Left colon (tissue), 2 donors: Measurements from ENCODE around the gene ZNF316. TPM values are rescaled to one million over a fixed set of nuclear protein-coding genes. Genes with fewer than 3 reads are reported as not detected.

Experiments used
- ATAC-seq: fragments of 200-7000 bp; cut with Tn5 transposase; one replicate; pipeline ENCODE4 v1.9.1; 2020; ENCODE audit warnings: mild to moderate bottlenecking, moderate library complexity
- DNase-seq, 2 donors: peaks; one replicate each; pipeline ENCODE4 v3.0.0-alpha.2; 2020
- intact Hi-C, 2 donors: fragments of 100-400 bp; cut with DNase I in 1 of 2; cut with micrococcal nuclease in 1 of 2; formaldehyde crosslinking; loops; one replicate each; pipeline versions ENCODE4 v1.11.2 to v1.14.0; 2022; cut with DNase I, micrococcal nuclease
- long read RNA-seq: library from polyadenylated mRNA; unstranded; transcript quantifications from one replicate; pipeline ENCODE4 v2.0.0, GENCODE V29; 2021
- total RNA-seq, 2 donors: library from RNA; stranded (reverse); fragmentation: NEBNext Ultra II Directional; extraction: Animal tissue kit (Norgen Biotek cat#: 25700); gene quantifications; one replicate each; pipeline ENCODE4 v1.2.1, GENCODE V29; 2021
- donor health status: DM: no; HTN: no; CAD: no.
- donor health status: DM: yes; HTN: yes; CAD: no.

The ZNF316 gene
- total RNA-seq: 10 to 100 TPM; 19.0 to 21.1 TPM
- long read RNA-seq, partial matches to known transcripts: 0 of 13 reads
- long read RNA-seq, other reads (novel, unspliced or antisense): 13 of 13 reads

GRCh38 chr7:6636741-6637543 is at the start of gene ZNF316:
Gene ZNF316 (plus strand): TSS chr7:6637318. CDS start chr7:6642410, 5,092 bp downstream.
- peak; percentile 90 for ATAC-seq
- peak in 1 of 2 donors; percentile 72 for DNase-seq
- intact Hi-C loops: no loop called here

- ATAC-seq (no peak), DNase-seq (no peak)
- intact Hi-C loops: no loop called here
Observed at GRCh38 chr7:6588566-6588965, 48.6 kb upstream of the ZNF316 start.

DNA sequence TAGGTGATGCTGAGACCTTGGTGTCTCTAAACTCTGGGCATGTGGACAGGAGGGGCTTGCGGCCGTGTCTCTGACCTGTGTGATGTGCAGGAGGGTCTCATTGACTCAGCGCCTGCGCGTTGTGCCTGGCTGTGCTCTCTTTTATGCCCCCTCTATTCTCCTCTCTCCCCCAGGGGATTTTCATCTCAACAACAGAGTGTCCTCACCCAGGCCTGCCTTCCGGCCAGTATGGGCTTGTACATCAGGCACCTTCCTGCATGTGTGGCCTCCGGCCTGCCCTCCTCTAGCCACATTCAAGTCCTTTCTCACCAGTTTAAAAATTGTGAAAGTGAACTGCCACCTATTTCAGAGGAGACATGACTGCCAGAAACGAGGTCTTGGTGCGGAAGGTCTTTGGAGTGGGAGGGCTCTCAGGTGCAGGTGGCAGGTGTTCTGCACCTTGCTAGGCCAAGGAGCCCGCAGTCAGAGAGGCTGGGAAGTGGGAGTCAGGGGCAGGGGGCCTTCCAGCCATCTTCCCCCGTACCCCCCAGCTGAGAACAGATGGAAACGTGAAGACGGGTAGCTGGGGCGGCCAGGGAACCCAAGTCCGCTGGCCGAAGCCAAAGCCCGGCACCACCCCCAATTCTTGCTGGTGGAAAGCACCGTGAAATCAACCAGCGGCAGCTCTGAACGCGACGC is 47.8 kb upstream of the ZNF316 start:
- no peak for ATAC-seq
- intact Hi-C loops: no loop called here
- DNase-seq: no peak

DNA sequence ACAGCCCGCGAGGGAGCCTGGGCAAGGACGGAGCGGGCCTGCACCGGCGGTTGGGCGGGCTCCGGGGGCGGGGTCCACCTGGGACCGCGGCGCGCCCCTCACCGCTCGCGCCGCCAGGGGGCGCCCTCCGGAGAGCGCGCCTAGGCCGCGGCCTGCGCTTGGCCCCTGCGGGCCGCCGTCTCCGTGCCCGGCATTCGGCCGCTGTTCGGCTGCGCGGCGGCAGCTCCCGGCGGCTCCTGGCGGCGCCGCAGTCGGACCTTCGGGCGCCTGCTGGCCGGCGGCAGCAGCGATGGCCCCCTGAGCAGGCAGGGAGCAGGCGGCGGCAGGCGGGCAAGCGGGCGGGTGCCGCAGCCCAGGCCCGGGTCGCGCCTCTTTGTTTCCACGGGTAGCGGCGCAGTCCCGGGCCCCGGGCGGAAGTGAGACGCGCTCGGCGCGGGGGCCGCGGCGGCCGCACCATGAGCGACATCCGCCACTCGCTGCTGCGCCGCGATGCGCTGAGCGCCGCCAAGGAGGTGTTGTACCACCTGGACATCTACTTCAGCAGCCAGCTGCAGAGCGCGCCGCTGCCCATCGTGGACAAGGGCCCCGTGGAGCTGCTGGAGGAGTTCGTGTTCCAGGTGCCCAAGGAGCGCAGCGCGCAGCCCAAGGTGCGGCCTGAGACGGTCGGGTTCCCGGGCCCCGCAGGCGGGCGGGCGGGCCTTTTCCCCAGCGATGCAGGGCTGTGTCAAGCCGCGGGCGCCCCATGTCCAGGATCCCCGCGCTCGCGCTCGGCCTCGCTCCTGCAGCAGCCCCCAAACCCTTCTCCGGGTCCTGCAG is 47.1 kb upstream of the ZNF316 start, which contains the start of gene INTS15:
Gene INTS15, plus strand, starts transcription at position 193 of the 816 bp plus-strand sequence. Its CDS starts 263 bp downstream, at position 456.
- DNase-seq (peak; percentile 55 to 86), ATAC-seq (peak; percentile 87)
- intact Hi-C loops: no loop called here

DNA sequence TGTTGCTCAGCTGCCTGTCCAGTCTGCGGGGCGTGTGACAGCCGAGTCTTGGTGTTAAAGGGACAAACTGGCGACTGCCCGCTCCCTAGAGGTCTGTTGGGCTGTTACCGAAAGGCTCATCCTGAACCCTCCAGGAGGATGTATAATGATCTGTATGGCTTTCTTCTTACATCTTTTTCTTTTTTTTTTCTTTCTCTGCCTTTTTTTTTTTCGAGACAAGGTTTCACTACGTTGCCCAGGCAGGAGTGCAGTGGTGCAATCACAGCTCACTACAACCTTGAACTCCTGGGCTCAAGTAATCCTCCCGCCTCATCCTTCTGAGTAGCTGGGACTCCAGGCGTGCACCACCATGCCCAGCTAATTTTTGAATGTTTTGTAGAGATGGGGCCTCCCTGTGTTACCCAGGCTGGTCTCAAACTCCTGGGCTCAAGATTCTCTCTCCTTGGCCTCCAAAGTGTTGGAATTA is 46.4 kb upstream of the ZNF316 start:
- ATAC-seq: peak; percentile 46

GRCh38 chr7:6600093-6600492 is 37.0 kb upstream of the ZNF316 start:
- ATAC-seq (no peak), DNase-seq (no peak)
- intact Hi-C loops: no loop called here

More for the DNA sequence above, 46.4 kb upstream of the ZNF316 start:
- no peak for DNase-seq
- intact Hi-C loops: no loop called here

DNA sequence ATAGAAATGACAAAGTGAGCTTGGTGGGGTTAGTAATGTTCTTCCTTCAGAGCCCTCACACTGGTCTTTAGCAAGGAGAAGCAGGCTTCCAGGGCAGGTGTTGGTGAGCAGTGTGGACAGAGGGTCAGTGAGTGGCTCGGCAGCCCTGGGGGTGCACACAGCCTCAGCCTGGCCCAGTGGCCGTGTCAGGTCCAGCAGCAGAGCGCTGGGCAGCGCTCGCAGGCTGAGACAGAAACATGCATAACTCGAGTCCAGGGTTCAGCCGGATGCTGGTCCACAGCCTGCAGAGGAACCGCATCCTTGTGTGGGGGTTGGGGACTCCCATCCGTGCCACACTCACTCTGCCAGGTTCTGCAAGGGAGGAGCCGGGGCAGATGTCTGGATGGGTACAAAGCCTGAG is 32.7 kb upstream of the ZNF316 start:
- DNase-seq: no peak
- ATAC-seq: no peak
- intact Hi-C loops: no loop called here

GRCh38 chr7:6606866-6607583 is 30.1 kb upstream of the ZNF316 start:
- ATAC-seq (no peak), DNase-seq (no peak)
- intact Hi-C loops: no loop called here

DNA sequence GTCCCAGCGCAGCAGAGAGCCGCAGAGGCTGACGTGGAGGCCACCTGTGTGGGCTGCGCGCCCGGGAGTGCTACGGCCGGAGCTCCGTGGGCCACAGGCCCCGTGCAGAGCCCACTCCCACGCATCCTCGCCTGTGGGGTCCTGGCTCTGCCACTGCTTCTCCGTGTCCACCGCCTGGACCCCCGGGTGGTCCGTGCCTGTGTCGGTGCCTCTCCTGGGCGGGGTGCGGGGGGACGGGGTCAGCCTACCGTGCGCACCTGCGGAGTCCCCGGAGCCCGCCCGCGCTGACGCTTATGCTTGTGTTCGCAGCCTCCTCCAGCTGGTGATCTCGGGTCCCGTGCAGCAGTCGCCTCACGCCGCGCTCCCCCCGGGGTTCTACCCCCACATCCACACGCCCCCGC is 29.5 kb upstream of the ZNF316 start:
- ATAC-seq (no peak), DNase-seq (no peak)
- intact Hi-C loops: no loop called here

DNA sequence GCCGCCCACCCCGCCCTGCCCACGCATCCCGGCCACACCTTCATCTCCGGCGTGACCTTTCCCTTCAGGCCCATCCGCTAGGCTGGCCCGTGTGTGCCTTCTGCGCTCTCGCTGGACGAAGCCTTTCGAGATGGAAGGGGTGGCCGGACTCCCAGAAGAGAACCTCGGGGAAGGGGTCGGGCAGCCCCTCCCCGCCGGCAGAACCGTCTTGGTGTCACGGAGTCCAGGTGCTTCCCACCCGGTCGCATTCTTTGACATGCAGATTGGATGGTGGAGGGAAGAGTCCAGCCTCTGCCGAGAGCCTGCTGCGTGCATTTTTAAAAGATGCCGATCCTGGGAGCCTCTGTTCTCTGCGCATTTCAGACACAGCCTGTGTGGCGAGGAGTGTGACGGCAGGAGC is 29.0 kb upstream of the ZNF316 start:
- DNase-seq (no peak), ATAC-seq (no peak)
- intact Hi-C loops: no loop called here

DNA sequence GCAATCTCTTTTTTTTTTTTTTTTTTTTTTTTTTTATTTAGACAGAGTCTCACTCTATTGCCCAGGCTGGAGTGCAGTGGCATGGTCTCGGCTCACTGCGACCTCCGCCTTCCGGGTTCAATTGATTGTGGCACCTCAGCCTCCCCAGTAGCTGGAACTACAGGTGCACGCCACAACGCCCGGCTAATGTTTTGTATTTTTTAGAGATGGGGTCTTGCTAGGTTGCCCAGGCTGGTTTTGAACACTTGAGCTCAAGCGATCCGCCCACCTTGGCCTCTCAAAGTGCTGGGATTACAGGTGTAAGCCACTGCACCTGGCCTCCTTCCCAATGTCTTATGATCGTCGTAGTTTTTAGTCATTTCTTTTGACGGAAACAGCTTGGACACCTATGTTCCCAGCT is 28.3 kb upstream of the ZNF316 start:
- ATAC-seq: no peak
- intact Hi-C loops: no loop called here
- no peak for DNase-seq

DNA sequence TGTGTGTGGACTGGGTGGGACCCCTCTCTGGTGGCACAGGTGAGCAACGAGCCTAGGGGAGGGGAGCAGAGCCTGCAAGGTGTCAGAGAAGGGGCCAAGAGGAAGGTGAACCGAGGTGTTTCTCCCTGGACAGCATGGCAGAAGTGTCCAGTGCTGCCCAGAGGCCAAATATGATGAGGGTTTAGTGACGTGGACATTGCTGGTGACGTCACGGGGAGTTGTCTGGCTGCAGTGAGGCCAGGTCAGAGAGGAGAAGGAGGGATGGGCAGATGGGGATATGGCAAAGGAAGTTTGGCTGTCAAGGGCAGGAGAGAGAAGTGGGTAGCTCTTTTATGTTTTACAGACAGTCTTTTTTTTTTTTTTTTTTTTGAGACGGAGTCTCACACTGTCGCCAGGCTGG is 24.3 kb upstream of the ZNF316 start:
- DNase-seq: no peak
- intact Hi-C loops: no loop called here
- no peak for ATAC-seq

DNA sequence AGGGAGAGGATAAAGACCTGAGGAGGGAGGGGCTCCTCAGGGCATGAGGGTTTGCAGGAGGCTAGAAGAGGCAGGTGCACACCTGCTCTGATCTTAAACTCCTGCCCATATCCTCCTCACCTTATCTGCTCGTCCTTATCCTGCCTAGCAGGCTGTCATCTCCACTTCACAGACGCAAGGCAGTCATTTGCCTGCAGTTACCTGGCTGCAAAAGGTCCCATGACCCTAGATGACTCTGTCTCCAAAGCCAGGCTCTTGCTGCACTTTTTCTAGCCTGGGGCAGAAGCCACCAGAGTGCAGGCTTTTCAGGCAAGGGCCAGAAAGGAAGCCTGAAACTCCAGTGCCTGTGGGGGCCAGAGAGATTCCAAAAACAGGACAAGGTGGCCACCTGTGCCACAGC is 23.4 kb upstream of the ZNF316 start:
- intact Hi-C loops: no loop called here
- no peak for DNase-seq
- no peak for ATAC-seq

DNA sequence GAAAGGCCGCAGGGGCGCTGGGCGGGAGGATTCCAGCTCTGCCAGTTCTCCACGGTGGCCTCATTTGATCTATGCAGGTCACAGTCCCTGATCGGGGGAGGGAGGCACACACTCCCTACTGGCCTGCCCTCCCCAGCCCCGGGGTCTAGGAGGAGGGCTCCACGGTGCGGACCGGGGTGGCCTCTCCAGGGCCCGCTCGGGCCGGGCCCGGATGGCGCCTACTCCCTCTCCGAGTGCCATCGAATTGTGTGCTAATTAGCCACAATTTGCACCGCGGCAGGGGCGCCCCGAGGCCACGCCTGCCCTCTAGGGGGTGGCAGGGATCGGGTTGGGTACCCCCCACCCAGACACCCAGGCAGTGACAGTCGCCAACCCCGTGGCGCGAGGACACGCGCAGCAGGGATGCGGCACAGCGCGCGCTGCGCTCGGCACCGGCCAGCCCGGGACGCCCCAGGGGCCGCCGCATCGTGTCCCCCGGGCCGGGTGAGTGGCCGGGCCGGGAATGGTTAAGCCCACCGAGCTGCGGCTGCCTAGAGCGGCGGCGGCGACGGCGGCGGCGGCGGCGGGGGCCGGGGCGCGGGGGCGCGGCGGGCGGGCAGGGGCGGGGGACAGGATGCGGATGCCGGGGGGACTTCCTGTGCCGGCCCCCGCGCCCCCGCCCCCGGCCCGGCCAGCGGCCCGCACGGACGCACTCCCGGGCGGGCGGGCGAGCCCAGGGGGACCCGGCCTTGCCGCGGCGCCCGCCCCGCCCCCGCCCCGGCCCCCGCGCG is 22.0 kb upstream of the ZNF316 start, which contains the start of gene ZNF853:
Gene ZNF853, plus strand, starts transcription at position 658 of the 770 bp plus-strand sequence. CDS start 565 bp downstream, outside the sequence.
- intact Hi-C loops: no loop called here
- ATAC-seq (no peak), DNase-seq (no peak)

DNA sequence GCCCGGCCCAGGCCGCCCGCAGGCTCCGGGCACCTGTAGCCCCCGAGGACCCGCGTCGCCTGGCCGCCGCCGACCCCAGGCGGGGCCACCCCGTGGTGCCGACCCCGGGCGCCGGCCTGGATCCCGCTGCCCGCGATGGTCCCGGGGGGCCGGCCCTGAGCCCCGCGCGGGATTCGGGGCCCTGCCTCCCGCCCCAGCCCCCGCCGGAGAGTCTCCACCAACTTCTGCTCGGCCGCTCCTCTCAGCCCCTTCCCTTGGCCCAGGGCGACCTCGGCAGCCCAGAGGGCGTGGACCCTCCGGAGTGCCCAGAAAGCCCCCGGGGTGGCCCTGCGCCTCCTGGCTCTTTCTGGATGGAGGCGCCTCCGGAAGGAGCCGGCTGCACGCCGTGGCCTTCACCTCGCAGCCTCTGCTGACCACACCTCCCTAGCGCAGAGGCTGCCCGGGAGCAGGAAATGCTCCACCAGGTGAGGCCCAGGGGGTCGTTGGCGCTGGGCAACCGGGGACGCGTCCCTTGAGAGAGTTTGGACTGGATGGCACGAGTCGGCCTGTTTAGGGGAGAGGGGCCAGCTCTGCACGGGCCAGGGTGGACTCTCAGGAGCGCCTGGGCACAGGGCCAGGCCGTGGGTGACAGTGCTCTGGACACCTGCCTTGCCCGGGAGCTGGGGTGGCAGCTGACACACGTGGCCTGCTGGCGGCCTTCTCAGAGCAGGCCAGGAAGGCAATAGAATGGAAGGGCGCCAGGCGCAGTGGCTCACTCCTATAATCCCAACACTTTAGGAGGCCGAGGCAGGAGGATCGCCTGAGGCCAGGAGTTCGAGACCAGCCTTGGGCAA is 21.2 kb upstream of the ZNF316 start:
- peak in 1 of 2 donors; percentile 21 for DNase-seq
- ATAC-seq: peak; percentile 43
- intact Hi-C loops: no loop called here

DNA sequence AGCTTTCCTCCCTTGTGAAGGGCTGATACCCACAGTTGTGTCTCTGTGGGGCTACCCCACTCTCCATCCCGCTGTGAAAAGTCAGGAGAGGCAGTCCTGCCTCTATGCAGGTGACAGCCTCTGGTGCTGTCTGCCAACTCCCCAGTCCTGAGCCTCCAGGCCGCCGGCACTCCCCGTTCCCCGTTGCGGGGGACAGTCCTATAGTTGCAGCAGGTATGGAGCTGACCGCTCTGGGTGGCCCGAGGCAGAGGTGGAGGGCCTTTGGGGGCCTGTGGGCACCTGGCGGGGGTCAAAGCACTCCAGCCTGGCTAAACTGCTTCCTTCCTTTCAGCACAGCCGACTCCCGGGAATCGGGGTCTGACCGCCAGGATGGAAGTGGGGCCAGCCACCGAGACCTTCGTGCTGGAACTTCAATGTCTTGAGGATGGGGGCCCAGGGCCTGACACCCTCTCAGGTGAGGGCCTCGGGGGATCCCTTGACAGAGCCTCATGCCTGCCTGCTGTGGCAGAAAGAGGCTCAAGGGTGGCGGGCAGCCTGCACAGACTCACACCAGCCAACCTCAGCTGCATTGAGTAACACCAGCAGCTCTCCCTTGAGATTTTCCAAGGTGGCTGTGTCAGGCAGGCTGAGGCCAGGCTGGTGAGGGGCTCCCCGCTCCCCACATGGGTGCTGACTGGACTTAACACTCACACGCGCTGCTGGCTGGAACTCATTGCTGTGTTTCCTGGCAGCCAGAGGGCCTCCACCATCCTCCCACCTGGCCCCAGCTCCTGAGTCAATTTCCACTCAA is 20.1 kb upstream of the ZNF316 start:
- intact Hi-C loops: no loop called here
- no peak for DNase-seq
- no peak for ATAC-seq
